GM18907 (cell line): ENCODE measurements around the gene OSBPL2.

Experiments used
- ATAC-seq: cut with Tn5 transposase; IDR thresholded peaks from one replicate; pipeline ENCODE4 v1.9.1; 2021; ENCODE audit warnings: mild to moderate bottlenecking, moderate library complexity; ENCODE audit not compliant: unreplicated experiment

OSBPL2 gene

DNA sequence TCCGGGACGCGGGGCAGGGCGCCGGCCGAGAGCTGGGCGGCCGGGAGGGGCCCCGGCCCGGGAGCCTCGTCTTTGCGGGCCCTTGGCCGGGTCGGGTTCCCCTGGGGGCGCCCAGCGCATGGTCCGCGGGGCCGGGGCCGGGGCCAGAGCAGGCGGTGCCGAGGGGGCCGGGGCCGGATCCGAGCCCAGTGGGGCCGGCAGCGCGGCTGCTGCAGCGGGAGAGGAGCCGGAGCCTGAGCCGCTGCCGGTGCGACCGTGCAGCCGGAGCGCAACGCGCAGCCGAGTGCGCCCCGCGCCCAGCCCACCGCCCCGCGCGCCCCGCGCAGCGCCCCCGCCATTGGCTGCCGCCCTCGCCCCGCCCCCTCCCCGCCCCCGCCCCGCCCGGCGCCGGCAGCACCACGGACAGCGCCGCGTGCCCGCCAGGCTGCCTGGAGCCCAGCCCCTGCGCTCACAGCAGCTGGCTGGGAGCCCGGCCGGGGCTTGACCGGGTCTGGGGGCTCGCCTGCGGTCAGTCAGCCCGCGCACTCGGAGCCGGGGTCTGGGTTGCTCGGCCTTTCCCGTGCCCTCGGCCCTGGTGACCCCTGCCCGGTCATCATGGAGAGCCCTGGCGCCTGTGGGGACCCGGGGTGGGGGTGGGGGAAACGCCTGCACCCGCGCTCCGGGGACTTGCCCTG is 18.2 kb upstream of the OSBPL2 start, which contains the start of gene HRH3:
Gene HRH3, minus strand, starts transcription at position 287 of the 674 bp plus-strand sequence. CDS start 308 bp downstream, outside the sequence.
- no peak for ATAC-seq

DNA sequence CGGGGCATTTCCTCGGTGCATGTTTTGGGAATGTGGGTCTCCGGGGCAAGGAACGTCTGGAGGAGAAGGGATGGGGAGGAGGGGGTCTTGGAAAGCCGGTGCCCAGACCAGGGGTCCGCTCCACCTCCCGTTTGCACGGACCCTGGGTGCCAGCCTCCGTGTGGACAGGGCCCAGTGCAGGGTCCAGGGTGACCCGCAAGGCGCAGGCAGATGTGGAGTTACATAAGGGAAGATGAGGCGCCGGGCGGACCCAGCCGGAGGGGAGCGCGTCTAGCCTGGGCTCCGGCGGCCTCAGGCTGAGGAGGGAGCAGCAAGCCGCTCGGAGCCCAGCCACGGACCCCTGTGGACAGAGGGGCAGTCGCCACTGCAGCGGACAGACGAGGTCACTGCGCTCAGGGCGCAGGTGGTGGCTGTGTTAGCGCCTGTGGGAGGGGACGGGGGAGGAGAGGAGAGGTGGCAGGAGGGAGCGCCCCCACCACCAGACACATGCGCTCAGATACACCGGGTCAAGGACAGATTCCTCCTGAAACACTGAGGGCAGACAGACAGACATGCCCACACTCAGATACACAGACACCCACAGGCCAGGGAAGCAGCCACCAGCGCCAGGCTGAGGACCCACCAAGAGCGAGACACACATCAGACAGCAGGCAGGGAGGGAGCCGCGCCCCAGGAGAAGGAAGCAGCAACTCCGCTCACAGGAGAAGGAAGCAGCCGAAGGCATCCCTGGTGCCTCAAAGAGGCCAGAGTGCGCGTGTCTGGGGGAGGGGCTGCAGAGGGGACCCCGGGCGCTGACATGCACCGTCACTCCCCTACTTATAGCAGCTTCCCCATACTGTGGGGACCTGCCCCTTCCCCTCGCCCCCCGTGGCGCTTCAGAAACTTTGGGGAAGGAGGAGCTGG is 17.4 kb upstream of the OSBPL2 start:
- ATAC-seq, result no peak

DNA sequence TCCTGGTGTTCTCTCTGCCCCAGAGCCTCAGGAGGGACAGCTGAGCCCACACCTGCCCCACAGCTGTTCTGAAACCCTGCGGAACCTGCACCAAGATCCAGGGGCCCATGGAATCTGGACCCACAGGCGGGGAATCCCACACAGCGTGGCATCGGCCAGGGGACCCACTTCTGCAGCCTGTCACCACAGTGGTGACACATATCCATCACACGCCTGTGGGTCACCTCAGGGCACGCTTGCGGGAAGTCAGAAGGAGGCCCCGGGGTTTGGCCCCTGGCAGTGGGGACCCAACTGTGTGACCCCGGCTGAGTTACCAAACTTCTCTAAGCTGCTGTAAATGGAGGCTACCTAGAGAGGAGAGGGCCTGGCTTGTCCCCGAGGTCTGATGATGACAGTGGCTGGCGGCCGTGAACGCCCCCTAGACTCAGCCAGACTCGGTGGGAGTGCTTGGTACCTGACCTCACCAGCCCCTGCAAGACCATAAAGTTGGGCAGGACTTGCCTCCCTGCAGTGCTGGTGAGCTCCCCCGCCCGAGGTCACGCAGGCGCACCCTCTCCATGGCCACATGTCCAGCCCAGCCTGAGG is 16.0 kb upstream of the OSBPL2 start:
- no peak for ATAC-seq

DNA sequence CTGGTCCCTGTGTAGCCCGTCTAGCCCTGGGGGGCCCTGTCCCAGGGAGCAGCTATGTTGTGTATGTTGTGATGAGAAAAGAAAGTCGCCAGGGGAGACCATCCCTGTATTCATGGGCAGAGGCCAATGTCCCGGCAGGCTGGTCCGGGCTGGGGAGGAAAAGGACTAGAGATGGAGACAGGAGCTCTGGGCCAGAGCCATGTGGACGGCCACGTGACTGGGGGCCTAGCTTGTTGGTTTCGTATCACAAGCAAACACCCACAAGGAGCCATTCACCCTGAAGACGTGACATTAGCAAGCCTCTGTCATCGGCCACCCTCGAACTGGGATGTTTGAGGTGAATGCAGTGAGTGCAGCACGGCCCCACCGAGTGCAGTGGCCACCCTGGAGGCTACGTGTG is 15.3 kb upstream of the OSBPL2 start:
- ATAC-seq, result no peak

DNA sequence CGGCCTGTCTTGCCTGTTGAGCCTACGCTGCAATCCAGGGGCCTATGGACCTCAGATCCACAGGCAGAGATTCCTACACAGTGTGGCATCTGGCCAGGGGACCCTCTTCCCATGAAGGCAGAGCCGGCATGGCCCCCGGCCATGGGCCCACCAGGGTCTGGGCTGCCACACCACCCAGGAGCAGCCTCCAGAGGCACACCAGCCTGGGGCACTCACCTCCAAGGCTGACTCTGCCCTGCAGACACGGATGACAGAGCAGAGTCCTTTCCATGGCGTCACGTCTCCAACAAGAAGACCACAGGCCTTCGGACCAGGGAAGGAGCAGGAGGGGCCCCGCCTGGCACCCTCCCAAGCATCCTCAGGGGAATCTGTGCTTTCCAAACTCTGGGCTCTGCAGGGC is 14.8 kb upstream of the OSBPL2 start:
- ATAC-seq, result no peak

DNA sequence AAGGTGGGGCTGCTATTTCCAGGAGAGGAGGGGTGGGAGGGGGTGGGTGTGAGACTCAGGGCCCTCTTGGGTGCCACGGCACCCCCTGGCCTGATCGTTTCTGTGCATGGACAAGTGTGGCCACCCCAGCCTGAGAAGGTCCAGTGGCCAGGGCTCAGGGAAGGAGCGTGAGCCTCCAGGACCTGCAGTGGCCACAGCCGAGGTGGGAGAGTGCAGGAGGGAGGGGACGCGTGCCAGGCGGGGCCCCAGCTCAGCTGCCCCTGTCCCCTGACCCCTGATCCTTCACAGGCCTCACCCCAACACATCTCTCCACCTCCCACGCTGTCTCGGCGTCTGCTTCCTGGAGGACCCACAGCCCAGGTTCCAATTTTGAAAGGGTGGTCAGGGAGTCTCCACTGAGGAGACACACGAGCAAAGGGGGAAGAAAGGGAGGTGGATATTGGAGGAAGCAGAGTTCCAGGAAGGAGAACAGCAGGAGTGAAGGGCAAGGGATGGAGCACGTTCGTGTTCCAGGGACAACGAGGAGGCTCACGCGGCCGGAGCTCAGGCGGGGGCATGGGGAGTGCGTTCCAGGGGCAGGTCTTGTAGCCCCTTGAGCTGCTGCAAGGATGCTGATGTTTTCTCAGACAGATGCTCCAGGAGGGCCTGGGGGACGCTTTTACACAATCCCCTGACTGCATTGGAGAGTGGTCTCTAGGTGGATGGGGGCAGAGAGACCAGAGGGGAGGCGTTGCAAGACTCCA is 14.0 kb upstream of the OSBPL2 start:
- no peak for ATAC-seq

DNA sequence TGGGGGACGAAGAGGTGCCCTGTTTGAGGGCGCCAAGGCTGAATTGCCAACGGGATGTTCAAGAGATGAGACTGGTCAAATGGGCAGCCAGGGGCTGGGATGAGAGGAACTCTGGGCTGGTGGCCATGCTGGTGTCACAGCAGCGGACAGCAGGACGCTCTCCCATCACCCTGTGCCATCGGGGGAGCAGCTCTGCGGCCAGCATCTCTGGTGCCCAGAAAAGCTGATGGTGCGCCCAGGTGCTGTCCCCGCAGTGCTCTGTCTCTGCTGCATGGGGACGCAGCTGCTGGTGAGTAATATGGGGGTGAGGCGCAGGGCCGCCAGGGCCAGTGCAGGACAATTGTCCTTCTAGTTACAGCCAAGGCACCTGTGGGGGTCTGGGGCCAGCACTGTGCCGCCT is 13.3 kb upstream of the OSBPL2 start:
- ATAC-seq, result no peak

DNA sequence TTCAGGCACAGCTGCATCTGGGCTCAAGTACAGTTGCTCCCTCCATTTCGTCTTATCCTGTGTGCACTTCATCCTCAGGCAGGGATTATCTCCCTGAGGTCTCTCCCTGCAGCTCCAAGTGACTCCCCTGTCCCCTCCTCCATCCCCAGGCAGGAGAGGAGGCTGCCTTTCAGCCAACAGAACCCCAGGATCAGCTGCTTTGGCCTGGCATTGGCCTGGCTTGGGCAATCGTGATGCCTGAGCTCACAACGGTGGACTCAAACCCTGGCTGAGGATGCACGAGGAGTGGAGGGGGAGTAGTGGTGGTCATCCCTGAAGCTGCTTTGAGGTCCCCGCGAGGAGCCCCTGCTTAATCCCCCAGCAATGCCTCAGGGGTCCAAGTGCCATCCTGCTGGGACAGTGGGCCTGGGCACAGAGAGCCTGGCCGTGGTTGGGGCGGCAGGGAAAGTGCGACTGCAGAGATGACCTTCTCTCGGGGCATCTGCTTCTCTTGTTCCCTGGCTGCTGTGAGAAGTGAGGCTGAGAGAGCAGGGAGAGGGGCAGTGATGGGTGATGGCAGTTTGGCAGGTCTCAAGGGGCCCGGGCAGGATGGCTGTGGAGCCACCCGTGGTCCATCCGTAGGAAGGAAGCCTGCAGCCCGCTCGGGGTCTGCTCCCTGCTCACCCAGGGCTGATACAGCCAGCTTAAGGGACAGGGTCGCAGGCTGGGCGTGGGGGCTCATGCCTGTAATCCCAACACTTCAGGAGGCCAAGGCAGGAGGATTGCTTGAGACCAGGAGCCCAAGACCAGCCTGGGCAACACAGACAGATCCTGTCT is 12.3 kb upstream of the OSBPL2 start:
- ATAC-seq, result no peak

DNA sequence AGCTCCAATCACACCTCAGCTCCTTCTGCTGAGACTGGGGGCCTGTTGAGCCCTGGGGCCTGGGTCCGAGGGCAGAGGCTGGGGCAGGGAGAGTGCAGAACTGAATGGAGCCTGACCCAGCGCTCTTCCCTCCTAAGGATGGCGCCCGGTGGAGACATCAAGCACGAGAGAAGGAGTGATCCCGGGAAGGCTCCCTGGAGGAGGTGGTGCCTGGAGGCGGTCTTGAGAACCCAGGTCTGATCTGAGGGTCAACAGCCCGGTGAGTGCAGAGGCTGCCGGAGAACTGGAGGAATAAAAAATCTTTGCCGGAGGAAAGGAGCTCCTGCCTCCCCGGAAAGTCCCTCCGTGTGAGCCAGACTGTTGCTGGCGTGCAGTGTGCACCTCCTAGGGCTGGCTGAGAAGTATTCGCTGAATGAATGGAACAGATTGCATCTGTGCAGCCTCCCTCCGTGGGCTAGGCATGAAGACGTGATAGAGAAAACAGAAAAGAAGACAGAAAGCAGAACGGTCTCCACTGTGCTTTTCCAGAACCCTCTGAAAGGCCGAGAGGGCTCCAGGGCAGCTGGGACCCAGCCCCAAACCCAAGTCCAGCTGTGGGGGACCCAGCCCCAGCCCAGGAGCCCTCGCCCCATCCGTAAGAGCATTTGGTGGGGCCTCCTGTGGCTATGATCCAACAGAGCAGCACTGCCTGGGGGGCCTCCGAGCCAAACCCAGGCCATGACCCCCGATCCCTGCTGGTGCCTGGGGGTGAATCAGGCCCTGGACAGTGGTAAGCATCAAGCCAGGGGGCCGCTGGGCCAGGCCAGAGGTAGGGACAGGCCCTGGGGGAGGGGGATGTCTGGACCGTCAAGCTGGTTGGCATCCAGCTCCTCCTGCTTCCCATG is 11.4 kb upstream of the OSBPL2 start:
- ATAC-seq, result no peak

DNA sequence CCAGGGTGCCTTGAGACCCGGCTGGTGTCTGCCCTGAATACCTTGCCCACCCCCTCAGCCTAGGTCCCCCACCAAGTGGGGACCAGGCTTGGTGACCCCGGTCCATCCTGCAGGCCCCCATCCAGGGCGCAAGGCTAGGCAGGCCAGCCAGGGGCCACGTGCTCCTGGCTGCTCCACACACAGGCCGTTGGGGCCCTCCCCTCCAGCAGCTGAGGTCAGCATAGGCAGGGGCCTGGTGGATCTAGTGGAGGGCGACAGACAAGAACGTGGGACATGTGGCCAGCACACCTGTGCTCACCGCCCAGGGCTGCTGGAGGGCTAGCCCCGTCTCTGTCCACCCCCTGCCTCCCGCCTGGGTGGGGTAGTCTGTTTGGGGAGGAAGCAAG is 10.7 kb upstream of the OSBPL2 start:
- no peak for ATAC-seq

DNA sequence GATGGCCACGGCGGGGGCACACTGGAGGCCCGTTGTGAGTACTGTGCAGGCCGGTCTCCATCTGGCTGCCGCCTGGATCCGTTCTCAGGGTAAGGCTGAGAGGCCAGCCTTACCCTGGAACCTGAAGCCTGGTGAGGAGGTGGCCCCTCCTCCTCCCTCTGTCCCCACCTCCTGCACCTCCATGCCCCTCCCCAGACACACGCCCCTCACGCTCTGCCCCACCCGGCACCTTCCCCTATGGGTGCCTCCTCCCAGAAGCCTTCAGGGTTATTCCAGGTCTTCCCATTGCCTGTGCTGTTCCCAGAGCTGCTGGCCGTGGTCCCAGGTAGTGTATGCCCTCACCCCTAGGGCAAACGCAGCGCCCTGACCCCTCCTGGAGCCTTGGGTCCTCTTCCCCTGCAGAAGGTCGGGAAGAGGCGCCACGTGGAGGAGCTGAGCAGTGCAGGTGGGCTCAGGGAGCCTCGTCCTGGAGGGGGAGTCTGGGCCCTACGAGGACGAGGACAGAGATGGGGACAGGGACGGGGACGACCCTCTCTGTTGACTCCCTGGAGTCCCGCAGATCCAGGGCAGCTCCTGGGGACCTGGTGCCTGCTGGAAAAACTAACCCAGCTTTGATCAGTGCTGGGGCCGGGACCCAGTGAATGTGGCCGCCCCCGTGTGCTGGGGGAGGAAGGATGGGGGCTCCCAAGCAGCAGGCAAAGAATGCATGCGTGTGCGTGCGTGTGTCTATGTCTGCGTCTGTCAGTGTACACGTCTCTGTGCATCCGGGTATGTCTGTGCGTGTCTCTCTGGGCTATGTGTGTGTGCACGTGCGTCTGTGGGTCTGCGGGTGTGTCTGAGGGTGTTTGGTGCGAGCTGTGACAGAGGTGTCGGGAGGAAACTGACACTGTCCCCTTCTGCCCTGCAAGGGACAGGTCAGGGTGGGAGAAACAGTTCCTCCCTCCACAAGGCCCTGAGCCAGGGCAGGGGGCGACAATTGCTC is 10.1 kb upstream of the OSBPL2 start:
- no peak for ATAC-seq

DNA sequence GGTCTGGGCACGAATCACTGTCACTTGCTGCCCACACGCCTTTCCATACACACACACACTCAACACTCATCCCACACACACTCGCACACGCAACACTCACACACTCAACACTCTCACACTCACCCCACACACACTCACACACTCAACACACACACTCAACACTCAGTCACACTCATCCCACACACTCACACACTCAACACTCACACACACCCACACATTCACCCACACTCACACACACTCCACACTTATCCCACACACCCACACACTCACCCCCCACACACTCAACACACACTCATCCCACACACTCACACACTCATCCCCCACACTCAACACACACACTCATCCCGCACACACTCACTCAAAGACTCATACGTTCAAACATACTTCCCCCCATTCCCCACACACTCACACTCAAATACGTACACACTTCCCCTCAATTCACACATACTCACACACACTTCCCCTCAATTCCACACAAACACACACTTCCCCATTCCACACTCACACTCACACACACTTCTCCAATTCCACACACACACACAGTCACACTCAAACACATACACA is 9.3 kb upstream of the OSBPL2 start:
- ATAC-seq, result no peak

DNA sequence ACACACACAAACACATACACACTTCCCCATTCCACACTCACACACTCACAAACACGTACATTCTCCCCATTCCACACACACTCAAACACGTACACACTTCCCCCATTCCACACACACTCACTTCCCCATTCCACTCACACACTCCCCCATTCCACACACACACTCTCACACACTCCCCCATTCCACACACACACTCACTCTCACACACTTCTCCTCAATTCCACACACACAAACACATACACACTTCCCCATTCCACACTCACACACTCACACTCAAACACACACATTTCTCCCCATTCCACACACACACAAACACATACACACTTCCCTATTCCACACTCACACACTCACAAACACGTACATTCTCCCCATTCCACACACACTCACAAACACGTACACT is 8.7 kb upstream of the OSBPL2 start:
- ATAC-seq, result no peak

DNA sequence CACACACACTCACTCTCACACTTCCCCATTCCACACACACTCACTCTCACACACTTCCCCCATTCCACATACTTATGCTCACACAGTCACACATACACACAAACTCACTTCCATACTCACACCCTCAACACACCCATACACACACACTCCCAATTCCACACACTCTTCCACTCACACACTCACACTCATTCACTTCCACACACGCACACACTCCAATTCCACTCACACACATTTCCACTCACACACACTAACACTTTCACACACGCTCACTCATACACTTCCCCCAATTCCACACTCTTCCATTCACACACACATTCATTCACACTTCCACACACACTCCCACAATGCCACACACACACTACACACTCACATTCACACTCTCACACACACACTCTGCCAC is 8.0 kb upstream of the OSBPL2 start:
- no peak for ATAC-seq

DNA sequence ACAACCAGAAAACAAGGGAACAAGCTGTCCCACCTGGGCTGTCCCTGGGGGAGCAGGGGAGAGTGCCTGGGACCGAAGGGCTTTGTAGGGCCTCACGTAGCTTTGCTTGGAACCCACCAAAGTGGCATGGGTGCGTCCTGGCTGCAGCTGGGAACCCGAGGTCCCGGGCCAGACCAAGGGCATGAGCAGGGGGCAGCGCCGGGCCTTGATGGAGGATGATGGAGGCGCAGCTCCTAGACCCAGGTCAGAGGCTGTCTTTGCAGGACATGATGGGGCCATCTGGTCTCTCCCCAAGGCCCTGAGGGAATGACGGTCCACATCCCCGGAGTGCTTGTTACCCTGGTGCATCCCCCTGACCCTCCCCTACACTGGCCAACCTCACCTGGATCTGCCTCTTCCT is 7.6 kb upstream of the OSBPL2 start:
- ATAC-seq, result no peak

DNA sequence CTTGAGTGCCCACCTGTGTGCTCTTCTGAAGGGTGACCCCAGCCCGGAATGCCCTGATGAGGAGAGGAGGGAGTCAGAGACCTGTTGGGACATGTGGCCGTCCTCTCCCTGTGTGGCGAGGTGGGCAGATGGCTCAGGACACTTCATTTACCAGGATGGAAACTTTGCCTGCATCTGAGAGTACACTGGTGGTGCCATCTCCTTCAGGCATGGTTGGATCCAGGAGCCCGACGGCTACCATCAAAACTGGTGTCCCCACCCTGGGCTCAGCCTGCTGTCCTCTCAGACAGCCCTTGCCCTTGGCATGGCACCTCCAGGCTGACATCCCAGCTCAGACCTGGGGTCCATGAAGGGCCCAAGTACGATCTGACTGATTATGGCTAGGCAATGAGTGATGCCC is 7.0 kb upstream of the OSBPL2 start:
- ATAC-seq, result no peak

DNA sequence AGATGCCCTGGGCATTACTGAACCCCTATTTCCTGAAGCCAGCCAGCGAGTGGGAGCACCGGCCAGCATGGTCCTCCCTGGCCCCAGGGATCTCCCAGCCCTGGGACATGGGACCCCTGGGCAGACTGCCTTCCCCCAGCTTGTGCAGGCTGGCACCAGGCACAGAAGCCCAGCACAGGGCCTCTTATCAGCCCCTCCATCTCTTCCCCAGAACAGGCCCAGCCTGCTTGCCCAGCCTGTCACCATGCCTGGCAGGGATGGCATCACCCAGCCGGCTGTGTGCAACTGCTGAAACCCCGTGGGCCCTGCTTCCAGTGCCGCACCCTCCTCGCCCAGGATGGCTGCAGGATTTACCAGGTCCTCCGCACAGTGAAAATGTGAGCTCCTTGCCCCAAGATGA is 6.1 kb upstream of the OSBPL2 start:
- ATAC-seq, result no peak
